Kasumi-1 (cell line): Measurements from ENCODE around the gene C1QL1.

Experiments
- DNase-seq, 2 experiments: peaks; one replicate each; lab custom pipeline; 2025; lab: John Stamatoyannopoulos, UW

C1QL1 gene

GRCh38 chr17:44930667-44931066 is 37.4 kb downstream of the C1QL1 start:
- no peak for DNase-seq

DNA sequence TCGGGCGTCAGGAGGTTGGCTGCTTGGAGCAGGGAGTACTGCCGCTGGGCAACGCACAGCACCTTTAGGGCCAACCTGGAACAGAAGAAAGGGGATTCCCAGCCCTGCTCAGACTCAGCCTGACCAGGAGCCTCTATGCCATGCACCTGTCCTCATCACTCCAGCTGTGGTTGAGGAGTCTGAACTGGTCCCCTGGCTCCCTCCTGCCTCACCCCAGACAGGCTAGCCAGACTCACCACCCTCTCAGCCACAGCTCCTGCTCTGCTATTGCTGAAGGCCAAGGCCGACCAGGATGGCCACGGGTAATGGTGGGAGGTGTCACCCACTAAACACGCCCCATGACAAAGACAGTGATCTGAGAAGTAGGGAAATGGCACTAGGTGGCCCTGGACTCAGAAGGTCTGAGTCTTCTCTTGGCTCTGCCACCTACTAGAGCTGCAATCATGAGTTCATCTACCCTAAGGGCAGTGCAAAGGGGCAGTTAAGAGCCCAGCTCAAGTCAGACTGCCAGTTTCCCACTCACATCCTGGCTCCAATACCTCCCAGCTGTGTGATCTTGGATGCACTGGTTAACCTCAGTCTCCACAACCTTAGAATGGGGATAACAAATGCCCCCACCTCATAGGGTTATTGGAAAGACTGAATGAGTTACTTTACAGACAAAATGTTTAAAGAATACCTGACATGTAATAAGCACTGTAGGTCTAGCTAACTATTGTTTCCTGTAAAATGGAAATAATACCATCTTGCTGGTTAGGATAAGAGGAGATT is 39.0 kb downstream of the C1QL1 start:
- no peak for DNase-seq

DNA sequence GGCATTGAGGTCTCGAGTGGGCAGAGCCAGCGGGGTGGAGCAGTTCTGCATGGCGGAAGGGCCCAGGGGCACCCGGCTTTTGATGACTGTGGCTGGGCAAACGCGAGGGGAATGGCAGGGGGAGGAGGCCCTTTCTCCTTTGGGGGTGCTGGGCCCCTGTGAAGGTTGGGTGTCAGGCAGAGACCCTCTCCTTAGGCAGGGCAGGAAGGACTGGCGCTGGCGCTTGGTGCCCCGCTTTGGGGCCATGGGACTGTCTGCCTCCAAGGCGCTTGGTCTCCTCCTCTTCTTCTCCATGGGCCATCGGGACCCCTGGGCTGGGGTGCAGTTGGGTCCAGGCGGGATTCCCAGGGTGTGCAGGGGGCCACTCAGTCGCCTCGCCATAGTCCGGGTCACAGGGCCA is 40.0 kb downstream of the C1QL1 start:
- DNase-seq: no peak

DNA sequence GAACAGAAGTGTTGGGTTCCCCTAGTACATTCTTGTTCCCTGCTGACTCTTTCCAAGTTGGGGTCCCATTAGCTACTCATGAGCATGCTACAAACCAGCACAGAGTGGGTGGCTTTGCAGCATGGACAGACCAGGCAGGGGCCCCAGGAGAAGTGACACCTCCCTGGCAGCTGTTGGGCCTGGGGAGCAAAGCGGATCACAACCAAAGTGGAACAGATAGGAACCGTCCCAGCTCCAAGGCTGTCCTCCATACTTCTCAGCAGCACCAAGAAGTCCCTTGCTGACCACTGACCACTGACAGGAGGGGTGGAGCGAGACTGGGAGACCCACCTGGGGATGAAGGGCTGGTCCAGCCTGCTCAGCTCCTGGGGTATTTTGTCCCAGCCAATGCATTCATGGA is 40.4 kb downstream of the C1QL1 start:
- no peak for DNase-seq

GRCh38 chr17:44926821-44927525 is 41.1 kb downstream of the C1QL1 start:
- DNase-seq: no peak

GRCh38 chr17:44925731-44926697 is 42.1 kb downstream of the C1QL1 start:
- DNase-seq: no peak

- DNase-seq: no peak
Measured at GRCh38 chr17:44924107-44924544, 44.0 kb downstream of the C1QL1 start.

DNA sequence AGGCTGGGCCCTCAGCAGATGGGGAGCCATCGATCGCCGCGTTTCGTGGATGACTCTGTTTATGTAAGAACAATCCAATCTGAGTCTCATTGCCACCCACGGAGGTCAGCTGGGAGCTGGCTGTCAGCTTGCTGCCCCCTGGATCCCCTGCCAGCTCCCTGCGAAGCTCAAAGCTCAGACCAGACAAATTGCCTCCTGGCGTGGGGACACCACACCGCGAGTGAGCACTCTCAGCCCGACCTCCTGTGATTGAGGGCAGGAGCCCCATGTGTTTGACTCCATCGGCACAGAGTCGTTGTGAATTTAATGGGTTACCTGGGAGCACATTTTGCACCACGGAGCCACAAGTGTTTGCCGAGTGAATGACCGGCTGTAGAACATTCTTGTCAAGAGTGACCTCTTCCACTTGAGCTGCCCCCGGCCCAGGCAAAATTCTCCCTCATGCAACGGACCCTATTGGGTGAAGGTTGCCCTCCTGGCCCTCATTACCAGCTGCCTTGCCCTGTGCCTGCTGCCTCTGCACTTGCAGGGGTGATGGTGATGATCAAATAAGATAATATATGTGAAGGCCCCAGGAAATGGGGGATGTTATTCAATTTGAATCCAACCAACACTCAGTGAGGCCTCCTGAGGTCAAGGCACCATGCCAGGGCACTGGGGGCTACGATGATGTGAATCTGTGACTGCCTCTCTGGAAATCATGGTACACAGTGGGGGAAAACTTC is 45.2 kb downstream of the C1QL1 start:
- DNase-seq: no peak

- DNase-seq: no peak
Measured at GRCh38 chr17:44922136-44922535, 46.0 kb downstream of the C1QL1 start.

GRCh38 chr17:44921122-44921882 is 46.8 kb downstream of the C1QL1 start:
- DNase-seq: no peak

DNA sequence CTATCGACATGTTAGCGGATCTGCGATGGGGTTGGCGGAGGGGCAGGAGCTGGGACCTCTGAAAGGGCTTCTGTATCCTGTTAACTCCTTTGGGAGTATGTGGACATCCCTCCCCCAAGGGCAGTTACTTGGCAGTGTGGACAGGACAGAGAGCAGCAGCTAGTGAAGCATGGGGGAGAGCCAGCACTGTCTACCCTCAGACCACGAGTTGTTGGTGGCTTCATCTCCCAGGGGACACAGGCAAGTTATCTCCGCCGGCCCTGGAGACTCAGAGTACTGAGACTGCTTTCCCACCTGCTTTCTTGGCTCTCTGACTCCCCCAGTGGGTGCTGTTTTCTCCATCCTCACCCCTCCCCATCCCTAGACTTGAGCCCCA is 47.5 kb downstream of the C1QL1 start:
- DNase-seq: no peak

DNA sequence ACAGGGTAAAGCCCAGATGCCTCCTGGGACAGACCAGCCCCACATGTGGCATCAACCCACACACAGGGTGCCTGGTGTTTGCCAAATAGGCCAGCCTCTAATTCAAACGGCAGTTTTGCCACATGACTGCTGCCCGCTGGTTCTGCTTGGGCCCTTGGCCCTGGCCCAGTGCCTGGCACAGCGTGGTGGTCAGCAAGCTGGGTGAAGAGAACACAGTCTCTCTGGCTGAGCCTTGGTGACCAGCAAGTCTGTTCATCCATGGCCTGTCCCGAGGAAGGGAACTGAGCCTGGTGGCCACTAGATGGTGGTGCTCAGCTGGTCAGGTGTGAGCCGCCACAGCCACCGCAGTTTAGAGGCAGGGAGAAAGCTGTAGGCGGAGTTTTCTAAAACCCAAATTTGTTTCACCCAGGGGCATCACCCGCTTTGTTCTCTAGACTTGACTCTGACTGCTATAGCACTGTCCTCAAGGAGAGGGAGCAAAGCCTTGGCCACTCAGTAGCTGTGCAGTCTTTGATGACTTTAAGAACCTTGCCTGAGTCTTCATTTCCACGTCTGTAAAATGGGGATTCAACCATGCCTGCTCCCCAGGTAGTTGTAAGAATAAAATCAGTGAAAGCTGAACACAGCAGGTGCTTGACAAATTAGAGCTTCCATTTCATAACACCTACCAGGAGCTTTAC is 48.1 kb downstream of the C1QL1 start:
- peak; percentile 54 for DNase-seq

- no peak for DNase-seq
Measured at GRCh38 chr17:44919411-44919810, 48.7 kb downstream of the C1QL1 start.

DNA sequence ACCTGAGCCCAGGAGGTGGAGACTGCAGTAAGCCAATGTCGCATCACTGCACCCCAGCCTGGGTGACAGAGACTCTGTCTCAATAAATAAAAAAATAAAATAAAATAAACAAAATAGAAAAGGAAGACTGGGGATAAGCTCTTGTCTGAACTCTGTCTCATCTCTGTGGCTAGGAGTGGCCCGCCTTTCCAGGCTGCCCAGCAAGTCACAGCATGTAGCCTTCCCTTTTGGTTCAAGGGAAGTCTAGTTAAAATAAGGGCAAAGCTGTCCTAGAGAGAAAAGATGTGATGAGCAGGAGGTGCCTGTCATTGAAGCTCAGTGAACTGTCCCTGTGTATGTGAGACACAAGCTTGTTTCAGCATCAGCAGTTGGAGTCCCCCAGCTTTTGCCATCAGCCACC is 50.1 kb downstream of the C1QL1 start:
- no peak for DNase-seq

GRCh38 chr17:44917456-44917855 is 50.6 kb downstream of the C1QL1 start:
- DNase-seq: no peak

DNA sequence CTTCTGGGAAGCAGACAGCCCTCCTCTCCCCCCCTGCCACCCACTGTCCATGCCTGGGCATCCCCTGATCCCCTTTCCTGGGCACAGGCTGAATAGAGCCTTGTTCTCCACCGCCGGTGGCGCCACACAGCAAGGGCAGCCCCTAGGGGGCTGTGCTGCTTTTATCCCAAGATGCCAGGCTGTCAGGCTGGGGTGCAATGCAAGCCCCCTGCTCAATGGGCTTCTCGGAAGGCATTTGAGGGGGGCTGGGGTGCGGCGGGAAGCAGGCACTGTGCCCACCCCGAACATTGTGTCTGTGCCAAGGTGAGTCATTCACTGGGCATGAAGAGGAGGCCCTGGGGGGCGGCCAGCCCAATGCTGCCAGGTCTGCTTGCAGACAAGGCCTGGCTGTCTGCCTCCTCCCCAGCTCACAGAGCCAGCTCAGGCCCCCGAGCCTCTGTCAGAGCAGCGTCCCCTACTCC is 51.3 kb downstream of the C1QL1 start:
- DNase-seq: no peak

DNA sequence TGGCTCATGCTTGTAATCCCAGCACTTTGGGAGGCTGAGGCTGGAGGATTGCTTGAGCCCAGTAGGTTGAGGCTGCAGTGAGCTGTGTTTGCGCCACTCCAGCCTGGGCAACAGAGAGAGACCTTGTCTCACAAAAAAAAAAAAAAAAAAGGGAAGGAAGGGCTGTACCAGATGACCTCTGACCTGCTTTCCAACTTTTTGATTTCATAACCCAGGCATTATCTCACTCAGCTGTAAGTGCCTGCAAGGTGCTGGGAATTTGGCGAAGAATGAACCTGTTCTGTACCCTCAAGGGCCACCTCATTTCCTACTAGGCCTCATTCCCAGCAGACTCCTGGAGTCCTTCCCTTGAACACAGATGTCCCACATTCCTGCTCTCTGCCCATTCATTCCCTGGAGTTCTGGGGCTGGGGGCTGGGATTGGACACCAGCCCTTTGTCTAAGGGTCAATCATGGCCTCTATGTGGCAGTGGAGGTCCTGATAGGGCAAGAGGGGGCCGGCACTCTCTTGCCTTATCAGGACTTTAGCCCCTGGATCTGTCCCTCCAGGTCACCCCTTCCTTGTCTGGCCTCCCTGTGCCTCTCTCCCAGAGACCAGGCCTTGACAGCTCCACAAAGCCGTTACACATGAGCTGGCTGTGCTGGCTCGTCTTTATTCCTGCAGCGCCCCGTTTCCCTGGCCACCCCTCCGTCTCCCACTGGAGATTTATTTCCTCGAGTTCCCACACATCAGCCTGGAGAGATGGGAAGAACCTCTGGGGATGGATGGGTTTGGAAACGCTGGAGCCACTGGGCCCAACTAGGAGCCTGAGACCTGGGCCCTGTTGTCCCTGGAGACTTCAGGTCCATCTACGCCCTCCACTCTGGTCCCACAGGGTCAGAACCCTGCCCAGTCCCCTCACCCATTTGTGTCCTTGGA is 52.0 kb downstream of the C1QL1 start:
- DNase-seq: no peak

- no peak for DNase-seq
Measured at GRCh38 chr17:44915321-44915726, 52.8 kb downstream of the C1QL1 start, which contains the start of gene GFAP. Gene GFAP, minus strand, starts transcription at chr17:44915500. Its CDS starts 14 bp downstream, at chr17:44915486.

DNA sequence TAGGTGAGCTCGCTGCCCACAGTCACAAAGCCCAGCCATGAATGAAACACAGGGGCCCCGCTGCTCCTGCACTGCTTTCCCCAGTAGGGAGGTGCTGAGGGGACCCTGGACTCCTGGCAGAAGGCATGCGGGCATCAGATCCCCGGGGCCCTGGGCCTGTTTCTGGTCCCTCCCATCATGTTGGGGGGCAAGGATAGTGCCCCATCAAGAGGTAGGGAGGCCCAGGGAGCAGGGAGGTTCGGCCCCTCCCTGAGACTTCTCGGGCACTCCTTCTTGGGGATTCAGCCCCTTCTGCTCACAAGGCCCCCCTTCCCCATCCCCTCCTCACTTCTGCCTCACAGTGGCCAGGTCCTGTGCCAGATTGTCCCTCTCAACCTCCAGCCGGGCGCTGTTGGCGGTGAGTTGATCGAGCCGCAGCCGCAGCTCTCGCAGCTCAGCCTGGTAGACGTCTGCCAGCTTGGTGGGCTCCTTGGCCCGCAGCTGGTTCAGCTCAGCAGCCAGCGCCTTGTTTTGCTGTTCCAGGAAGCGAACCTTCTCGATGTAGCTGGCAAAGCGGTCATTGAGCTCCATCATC is 53.3 kb downstream of the C1QL1 start:
- DNase-seq: no peak
